HG03521 (cell line): Measurements from ENCODE around the gene ATP2C2.
"Not testable (repeated sequence)": the region's sequence is repeated elsewhere in the genome, so short reads cannot be mapped to it uniquely, and the experiment has no call there.

Experiments used
- ATAC-seq: cut with Tn5 transposase; IDR thresholded peaks from one replicate; pipeline ENCODE4 v1.9.1; 2021; ENCODE audit warnings: mild to moderate bottlenecking, moderate library complexity; ENCODE audit not compliant: unreplicated experiment

The ATP2C2 gene

DNA sequence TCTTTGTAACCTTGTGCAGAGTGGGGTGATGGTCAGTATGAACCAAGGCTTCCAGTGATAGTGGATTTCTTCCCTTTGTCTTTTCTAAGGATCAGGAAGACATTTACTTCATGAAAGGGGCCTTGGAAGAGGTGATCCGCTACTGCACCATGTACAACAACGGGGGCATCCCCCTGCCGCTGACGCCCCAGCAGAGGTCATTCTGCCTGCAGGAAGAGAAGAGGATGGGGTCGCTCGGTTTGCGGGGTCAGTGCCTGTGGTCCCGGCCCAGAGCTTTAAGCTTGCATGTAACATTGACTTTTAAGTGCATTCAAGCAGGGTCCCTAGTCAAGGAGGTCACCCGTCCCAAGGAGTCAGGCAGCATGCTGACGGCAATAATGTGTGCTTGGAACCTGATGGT is 80.1 kb downstream of the ATP2C2 start:
- ATAC-seq, result no peak

DNA sequence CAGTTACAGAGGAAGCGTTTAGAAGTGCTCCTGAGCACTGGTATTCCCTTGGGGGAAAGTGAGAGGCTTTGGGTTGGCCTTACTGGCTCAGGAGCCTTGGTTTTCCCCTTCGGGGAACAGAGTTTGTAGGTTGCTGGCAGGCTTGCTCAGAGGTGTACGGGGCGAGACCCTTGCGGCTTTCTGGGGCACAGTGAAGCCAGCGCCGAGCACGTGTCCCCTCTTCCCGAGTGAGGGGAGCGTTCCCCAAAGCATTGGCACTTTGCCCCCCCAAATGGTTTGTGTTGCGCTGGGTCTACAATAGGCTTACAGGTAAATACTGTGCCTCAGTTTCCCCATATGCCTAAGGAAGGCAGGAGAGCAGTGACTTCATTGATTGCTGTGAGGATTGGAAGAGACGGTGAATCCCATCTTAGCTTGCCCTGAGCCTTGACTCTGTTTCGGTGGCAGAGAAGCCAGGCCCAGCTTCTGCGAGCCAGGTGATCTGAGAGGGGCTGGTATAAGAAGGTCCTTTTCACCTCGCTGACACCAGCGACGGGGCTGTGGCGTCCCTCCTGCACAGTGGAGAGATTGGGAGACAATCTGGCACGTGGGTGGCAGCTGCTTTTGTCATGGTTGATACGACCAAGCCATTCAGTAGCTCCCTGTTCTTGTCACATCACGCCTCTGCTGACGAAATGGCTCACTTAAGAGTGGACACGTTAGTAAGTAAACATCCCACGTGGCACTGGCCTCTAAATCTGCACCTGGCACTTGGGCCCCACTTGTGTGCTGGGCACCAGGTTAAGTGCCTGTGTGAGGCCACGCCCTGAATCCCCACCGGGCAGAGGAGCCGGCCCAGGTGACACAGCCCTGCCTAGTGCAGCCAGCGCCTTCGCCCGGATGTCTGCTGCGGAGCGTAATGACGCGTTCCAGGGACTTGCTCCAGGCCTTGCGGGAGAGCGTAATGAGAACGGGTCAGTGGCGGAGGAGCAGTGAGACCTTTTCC is 81.1 kb downstream of the ATP2C2 start:
- no peak for ATAC-seq

DNA sequence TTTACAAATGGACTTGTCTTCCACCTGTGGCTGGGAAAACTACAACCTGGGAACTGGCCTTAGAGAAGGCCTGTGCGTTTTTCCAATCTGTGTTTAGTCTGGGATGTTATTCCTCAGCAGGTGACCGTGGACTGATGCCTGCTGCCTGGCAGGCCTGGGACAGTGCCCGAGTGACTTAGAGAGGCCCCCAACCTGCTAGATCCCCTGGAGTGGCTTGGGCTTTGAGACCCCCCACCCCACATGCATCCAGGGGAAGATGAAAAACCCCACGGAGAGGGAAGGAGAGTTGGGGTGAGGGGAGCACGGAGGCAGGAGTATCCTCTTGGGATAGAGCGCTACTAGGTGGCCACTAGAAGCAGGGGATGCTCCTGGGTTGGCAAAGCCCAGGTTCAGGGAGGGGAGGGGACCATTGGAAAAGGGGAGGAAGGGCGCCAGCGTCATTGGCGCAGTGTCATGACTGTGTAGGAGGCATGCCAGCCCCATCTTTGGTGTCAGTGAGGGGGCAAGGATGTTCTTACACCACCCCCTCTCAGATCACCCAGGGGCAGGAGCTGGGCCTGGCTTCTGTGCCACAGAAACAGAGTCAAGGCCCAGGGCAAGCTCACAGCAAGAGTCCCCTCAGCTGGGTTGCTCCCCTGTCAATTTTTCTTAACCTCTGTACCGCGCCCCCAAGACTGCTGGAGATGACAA is 82.0 kb downstream of the ATP2C2 start:
- ATAC-seq, result no peak

DNA sequence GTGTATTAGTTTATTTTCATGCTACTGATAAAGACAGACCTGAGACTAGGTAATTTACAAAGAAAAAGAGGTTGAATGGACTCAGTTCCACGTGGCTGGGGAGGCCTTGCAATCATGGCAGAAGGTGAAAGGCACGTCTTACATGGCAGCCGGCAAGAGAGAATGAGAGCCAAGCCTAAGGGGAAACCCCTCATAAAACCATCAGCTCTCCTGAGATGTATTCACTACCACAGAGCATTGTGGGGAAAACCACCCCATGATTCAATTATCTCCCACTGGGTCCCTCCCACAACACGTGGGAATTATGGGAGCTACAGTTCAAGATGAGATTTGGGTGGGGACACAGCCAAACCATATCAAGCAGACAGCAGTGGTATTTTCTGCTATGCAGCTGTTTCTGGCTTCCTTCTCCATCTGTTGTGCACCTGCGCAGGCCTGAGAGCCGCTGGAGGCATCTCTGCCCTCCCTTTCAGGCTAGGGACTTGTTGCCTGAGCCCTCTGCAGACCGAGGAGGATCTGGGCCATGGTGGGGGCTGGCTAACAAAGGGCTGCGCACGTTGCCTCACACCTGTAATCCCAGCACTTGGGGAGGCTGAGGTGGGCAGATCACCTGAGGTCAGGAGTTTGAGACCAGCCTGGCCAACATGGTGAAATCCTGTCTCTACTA is 82.8 kb downstream of the ATP2C2 start:
- ATAC-seq, result not testable (repeated sequence)

DNA sequence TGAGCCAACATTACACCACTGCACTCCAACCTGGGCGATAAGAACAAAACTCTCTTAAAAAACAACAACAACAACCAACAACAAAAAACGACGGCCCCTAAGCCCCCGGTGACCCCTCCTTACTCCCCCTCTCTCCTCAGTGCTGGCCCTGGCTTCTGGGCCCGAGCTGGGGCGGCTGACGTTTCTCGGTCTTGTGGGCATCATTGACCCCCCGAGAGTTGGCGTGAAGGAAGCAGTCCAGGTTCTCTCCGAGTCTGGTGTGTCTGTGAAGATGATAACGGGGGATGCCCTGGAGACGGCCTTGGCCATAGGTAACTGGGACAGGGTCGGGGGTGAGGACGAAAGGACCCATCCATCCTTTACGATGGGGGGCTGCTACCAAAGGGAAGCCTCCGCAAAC is 83.4 kb downstream of the ATP2C2 start:
- ATAC-seq, result no peak

DNA sequence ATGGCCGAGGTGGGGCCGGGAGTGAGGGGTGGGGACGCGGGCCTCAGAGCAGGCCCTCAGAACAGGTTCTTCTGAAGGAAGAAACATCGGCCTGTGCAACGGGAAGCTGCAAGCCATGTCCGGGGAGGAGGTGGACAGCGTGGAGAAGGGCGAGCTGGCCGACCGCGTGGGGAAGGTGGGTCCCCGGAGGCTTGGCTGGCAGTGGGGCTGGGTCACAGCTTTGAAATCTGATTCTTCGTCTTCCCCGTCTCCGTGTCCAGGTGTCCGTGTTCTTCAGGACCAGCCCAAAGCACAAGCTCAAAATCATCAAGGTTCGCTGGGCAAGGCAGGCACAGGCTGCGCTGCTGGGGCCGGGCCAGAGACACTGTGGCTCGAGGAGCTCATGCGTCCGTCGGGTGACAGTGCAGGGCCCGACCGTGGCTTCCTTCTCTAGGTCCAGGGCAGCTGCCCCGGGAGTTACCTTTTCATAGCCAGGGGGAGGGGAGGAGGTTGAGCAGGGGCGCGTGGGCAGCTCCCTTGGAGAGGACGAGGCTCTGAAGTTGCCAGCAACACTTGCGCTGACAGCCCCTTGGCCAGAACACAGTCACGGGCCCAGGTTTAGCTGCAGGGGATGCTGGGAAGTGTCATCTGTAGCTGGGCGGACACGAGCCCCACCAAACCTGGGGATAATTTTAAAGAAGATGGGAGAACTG is 84.9 kb downstream of the ATP2C2 start:
- ATAC-seq, result no peak

DNA sequence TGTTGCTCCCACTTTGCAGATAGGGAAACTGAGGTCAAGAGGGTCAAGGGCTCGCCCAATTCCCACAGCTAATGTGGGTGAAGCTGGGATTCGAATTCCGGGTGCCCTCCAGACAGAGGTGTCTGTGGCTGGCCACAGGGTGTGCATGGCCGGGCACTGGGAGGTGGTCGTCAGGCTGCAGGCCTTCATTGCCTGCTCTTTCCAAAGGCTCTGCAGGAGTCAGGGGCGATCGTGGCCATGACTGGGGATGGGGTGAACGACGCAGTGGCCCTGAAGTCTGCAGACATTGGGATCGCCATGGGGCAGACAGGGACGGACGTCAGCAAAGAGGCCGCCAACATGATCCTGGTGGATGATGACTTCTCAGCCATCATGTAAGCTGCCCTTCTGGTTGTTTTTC is 86.3 kb downstream of the ATP2C2 start:
- ATAC-seq, result no peak

DNA sequence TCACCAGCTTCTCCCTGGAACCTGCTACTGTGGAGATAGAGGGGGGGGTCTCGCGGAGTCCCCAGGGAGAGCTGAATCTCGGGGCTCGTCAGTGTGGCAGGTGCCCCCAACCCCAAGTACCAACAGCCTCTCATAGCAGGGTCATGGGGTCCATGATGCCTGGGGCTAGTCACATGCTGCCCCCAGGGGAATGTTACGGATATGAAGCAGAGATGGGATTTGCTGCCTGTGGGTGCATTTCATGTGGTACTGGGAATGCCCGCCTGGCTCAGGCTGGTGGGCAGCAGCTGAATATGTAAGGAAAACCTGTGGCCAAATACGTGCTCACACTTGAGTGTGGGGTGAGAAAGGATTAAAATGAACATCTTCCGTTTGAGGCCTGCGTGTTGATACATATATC is 86.7 kb downstream of the ATP2C2 start:
- no peak for ATAC-seq

DNA sequence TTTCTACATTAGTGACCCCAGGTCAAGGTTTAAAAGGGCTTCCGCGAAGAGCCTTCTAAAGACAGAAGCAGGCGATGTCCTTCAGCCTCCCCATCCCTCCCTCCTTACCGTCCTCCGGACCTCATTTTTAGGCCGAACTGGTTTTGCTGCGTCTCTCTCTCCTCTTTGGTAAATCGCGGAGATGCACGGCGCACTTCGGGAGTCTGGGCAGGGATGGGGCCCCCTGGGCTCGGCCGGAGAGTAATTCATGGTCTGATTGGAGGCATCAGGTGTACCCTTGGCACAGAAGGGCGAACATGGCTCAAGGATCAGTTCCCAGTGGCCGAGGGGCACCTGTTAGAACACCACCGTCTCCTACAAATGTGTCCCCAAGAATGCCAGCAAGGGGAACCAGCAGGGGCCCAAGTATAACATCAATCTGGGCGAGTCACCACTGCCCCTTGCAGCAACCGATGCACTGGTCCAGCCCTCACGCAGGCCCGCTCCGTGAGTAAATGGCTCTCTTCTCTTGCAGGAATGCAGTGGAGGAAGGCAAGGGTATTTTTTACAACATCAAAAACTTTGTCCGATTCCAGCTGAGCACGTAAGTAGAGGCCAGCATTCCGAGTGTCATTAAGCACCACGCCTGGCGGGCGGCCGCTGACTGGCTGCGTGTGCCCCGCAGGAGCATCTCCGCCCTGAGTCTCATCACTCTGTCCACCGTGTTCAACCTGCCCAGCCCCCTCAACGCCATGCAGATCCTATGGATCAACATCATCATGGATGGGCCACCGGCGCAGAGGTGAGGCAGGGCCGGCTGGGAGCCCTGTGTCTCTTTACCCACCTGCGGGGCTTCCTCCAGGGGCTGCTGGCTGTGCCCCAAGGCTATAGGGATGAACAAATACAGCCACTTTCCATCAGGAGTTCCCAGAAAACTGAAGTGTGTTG is 90.5 kb downstream of the ATP2C2 start:
- ATAC-seq, result no peak

DNA sequence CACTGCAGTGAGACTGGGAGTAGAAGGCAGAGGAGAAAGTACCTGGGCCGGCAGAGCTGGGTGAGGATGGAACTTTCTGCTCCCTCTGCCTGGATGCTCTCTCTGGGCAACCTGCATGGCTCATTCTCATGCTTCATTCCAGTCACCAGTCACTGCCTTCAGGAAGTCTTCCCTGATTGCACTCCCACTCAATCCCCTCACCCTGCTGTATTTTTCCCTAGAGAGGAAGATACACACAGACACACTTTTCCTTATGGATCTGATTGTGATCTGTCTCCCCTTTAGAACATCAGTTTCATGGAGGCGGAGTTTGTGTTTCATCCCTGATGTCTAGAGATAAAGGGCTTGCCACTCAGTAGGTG is 91.2 kb downstream of the ATP2C2 start:
- ATAC-seq, result no peak

DNA sequence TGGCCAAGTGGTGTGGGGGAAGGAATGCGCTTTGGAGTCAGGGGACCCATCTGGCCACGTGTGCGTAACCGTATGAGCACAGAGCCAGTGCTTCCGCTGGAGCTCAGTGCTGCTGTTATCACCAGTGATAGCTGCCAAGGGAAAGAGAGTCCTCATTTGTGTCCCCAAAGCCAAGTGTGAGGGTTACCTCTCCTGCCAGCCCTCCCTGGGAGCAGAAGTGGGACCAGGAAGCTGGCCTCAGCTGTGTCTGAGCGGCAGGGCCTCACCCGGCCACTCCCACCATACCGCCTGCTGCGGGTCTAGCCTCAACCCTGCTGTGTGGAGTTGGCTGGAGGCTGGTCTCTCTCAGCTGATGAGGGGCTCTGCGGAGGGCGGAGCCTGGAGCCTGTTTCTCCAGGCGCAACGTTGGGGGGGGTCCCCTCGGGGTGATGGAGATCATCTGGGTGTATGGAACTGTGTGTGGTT is 91.6 kb downstream of the ATP2C2 start:
- no peak for ATAC-seq

DNA sequence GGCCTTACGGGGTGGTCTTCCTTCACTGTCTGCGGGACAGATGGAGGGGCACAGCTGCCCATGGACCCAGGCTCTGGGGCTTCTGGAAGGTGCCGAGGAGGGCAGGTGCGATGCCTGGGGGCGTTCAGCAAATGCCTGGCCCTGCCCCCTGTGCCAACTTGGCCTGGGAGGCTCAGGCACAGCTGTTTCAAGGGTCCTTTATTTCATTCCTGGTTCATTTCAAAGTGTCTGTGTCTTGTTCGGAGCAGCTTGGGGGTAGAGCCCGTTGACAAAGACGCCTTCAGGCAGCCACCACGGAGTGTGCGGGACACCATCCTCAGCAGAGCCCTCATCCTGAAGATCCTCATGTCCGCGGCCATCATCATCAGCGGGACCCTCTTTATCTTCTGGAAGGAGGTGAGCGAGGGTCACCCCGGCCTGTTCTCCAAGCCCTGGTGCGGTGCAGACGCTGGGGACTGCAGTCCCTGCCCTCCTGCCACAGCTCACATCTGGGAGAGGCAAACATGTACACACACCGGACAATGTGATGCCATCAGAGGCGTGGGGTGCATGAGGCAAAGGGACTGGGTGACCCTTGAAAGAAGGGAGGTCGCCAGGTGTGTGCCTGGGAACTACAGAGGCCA is 92.2 kb downstream of the ATP2C2 start:
- ATAC-seq, result no peak

DNA sequence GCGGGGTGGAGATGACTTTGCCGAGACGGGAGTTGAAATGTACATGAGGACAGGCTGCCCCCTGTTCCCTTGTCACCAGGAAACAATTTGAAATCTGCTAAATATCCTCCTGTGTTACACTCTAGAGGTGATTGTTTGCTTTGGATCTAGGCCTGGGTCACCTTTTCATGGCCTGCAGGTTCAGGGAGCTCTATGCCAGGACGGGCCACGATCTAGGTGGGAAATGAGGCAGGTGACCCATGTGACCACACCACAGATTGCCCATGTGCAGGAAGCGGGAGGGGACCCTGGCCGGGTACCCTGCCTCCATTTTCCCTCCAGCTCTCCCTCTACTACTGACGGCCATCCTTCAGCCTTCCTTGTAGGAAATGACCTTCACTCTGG is 92.7 kb downstream of the ATP2C2 start:
- ATAC-seq, result no peak

DNA sequence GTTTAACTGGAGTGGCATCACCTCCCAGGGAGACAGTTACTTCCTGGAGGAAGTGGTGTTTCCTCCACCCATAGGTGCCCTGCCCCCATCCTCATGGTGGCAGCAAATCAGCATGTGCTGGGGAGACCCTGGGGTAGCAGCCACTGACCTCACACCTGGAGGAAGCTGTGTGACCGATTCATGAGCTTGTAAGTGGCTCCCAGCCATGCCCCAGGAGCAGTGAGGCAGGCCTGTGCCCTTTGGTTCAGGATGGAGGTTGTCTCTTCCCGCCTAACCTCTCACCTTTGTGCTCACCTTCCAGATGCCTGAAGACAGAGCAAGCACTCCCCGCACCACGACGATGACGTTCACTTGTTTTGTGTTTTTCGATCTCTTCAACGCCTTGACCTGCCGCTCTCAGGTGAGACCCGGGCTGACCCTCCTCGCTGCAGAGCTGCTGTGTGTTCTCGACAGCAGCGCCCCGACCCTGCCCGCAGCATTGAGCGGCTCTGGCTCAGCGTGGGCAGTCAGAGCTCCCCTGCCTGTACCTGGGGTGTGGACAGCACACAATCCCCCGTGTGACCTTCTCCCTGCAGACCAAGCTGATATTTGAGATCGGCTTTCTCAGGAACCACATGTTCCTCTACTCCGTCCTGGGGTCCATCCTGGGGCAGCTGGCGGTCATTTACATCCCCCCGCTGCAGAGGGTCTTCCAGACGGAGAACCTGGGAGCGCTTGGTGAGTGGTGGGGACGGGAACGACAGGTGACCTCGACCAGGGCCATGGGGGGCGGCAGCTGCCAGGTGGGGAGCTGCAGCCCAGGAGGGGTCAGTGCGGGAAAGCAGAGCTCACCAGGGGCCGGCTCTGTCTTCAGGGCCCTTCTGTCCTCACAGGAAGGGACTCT is 93.3 kb downstream of the ATP2C2 start:
- no peak for ATAC-seq

DNA sequence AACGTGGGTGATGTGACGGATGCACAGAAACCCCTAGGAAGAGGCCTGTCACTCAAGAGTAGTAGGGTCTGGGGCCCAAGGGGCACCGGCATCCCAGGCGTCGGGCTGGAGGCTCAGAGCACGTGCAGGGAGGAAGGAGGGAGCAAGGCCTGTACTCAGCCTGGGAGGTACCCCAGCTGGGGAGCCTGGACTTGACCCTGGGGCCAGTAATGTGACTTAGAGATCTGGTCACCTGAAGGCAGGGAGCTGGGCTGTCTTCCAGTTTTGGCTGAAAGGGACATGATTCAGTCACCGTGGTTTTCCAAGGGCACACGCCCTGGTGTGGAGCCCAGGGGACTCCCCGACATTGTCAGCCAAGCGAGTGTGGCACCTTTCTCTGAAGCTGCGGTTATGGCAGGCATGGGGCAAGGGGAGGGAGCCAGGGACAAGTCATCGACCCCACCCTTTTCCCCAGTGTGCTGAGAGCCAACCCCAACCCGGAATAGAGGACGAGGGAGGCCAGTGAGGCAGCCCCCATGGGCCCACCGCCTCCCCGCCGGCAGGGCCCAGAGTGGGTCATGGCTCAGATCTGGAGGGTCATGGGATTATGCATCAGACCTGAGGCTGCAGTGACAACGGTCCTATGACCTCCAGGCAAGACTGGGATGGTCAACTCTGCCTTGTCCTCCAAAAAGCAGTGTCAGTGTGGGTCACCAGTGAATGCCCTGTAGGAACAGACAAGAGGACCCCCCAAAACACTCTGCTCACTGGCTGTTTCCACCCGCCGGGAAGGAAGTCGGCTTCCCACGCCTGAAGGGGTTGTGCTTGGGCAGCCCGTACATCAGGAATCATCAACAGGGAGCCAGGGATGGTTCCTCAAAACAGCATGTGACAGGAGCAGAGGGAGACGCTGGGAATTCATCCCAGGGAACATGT is 94.2 kb downstream of the ATP2C2 start:
- ATAC-seq, result no peak

DNA sequence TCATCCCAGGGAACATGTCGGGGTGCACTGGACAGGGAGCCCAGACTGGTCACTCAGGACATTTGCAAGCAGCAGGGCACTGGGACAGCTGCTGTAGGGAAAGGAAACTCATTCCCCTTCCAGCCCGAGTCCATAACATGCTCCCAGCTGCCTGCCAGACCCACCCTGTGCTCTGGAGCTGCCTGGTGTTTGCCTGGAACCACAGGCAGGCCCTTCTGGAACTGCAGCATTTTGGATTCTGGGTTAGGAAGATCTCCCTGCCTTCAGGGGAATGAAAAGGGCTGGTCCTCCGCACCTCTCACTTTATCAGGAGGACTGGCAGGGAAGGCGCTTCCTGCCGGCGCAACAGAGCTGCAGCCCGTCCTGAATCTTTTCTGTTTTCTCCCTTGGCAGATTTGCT is 94.9 kb downstream of the ATP2C2 start:
- ATAC-seq, result no peak

DNA sequence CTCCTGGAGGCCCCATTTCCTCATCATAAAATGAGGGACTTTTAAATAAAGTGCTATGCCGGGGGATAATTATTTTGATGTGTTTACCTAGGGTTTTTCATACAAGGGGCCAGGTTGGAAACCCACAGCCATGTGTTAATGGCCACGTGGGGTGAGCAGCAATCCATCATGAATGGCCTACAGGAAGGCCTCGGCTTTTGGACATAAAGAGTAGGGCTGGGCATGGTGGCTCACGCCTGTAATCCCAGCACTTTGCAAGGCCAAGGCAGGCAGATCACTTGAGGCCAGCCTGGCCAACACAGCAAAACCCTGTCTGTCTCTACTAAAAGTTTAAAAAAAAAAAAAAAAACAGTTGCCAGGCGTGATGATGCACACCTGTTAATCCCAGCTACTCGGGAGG is 95.8 kb downstream of the ATP2C2 start:
- no peak for ATAC-seq

DNA sequence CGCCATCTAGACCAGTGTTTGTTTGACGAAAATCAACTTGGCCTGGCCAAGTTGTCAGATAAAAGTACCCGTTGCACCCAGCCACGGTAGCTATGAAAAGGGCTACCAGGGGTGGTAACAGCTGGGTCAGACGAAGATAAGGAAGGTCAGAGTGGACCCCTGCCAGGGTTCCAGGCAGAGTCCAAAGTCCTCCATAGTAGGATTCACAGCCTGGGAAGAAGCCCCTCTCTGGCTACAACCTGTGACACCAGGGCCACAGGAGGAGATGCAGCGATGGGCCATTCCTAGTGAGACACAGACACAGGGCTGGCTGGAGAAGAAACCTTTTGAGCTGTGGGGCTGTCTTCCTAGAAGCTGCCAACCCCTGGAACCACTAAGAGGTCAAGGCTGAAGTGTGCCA is 96.8 kb downstream of the ATP2C2 start:
- ATAC-seq, result no peak
